GM12878 (cell line): Measurements from ENCODE around the gene ZFP64. TPM values are rescaled to one million over a fixed set of nuclear protein-coding genes. Genes with fewer than 3 reads are reported as not detected.

Source experiments
- ATAC-seq: fragments of 200-7000 bp; cut with Tn5 transposase; 3 replicates; pipeline ENCODE4 v1.9.1; 2020; ENCODE audit warnings: mild to moderate bottlenecking, moderate library complexity
- BruUV-seq: library from RNA; stranded (reverse); fragments of 400-500 nt; replicated peaks from 2 replicates; lab custom pipeline; 2021; lab: Mats Ljungman, UMichigan
- CTCF ChIA-PET: fragments of 300-600 bp; sonication (Branson Sonifier 250); formaldehyde crosslinking; extraction: SDS; loops from one replicate; lab custom pipeline; 2021; ENCODE audit warnings: inconsistent platforms; lab: Yijun Ruan, JAX
- POLR2A ChIA-PET: fragments of 350-600 bp; formaldehyde crosslinking; extraction: SDS; loops from one replicate; lab custom pipeline; 2021; ENCODE audit warnings: inconsistent platforms; lab: Charles Lee
- RAD21 ChIA-PET: fragments of 300-600 bp; sonication (Branson Sonifier 250); formaldehyde crosslinking; loops from one replicate; lab custom pipeline; 2023; ENCODE audit warnings: antibody characterized with exemption; ENCODE audit not compliant: unreplicated experiment; lab: Charles Lee
- SMC1A ChIA-PET: fragments of 300-600 bp; sonication (Branson Sonifier 250); formaldehyde crosslinking; loops from one replicate; lab custom pipeline; 2023; ENCODE audit not compliant: unreplicated experiment, uncharacterized antibody; lab: Charles Lee
- DNase-seq: peaks from one replicate; pipeline ENCODE4 v3.0.0-alpha.2; 2011; ENCODE audit warnings: low read depth, low spot score
- FAIRE-seq: peaks from 3 replicates; lab custom pipeline; 2011; peaks lifted over from hg19 to GRCh38; lab: Jason Lieb, UNC
- H2AFZ ChIP-seq: 2 replicates; pipeline ENCODE4 v1.6.0; 2011; ENCODE audit warnings: low read depth, low read length, control low read depth; ENCODE audit not compliant: control insufficient read depth
- H3K27ac ChIP-seq: 2 replicates; pipeline ENCODE4 v1.5.1; 2011; ENCODE audit warnings: control low read depth; ENCODE audit not compliant: control insufficient read depth, insufficient read depth
- H3K27me3 ChIP-seq, 2 experiments: replicated peaks in 1 of 2; 2 replicates each; pipeline versions ENCODE4 v1.6.0 to v1.6.1; 2011; ENCODE audit warnings: low read length in 1 of 2; ENCODE audit not compliant: control insufficient read depth in 2 of 2, insufficient read depth in 2 of 2
- H3K36me3 ChIP-seq, 2 experiments: 2 replicates each; pipeline ENCODE4 v1.5.1; 2011; ENCODE audit warnings: low read length in 1 of 2; ENCODE audit not compliant: control insufficient read depth in 2 of 2, insufficient read depth in 2 of 2
- H3K4me1 ChIP-seq: 2 replicates; pipeline ENCODE4 v1.6.1; 2011; ENCODE audit warnings: mild to moderate bottlenecking, low read length, moderate library complexity, mixed read lengths; ENCODE audit not compliant: control insufficient read depth, insufficient read depth
- H3K4me2 ChIP-seq: 2 replicates; pipeline ENCODE4 v1.6.0; 2011; ENCODE audit warnings: control low read depth; ENCODE audit not compliant: control insufficient read depth, insufficient read depth
- H3K4me3 ChIP-seq: fragments of 200-600 bp; sonication (generic); 2 replicates; pipeline ENCODE4 v1.5.1; 2016
- H3K79me2 ChIP-seq: 2 replicates; pipeline ENCODE4 v1.6.0; 2011; ENCODE audit warnings: low read length; ENCODE audit not compliant: control insufficient read depth, insufficient read depth
- H3K9ac ChIP-seq: 2 replicates; pipeline ENCODE4 v1.8.0; 2011; ENCODE audit warnings: low read length, control low read depth, mixed read lengths; ENCODE audit not compliant: control insufficient read depth, insufficient read depth
- H3K9me3 ChIP-seq: replicated peaks from 3 replicates; pipeline ENCODE4 v1.5.1; 2011; ENCODE audit warnings: mild to moderate bottlenecking, low read length; ENCODE audit not compliant: control insufficient read depth, insufficient read depth
- H4K20me1 ChIP-seq: 2 replicates; pipeline ENCODE4 v1.6.0; 2011; ENCODE audit not compliant: control insufficient read depth, insufficient read depth
- E4F1 ChIP-seq: fragments of 450-650 bp; IDR thresholded peaks from 2 replicates; pipeline ENCODE4 v1.6.1; 2018; ENCODE audit warnings: borderline replicate concordance, mild to moderate bottlenecking; ENCODE audit not compliant: partially characterized antibody
- IRF5 ChIP-seq: fragments of 450-650 bp; IDR thresholded peaks from 2 replicates; pipeline ENCODE4 v1.6.1; 2017; ENCODE audit warnings: borderline replicate concordance
- PAX8 ChIP-seq: fragments of 450-650 bp; IDR thresholded peaks from 2 replicates; pipeline ENCODE4 v1.6.1; 2017; ENCODE audit warnings: mild to moderate bottlenecking, moderate library complexity
- SMAD5 ChIP-seq: IDR thresholded peaks from 2 replicates; pipeline ENCODE4 v1.6.1; 2016; ENCODE audit warnings: antibody characterized with exemption, low read depth
- ZNF217 ChIP-seq: fragments of 450-650 bp; IDR thresholded peaks from 2 replicates; pipeline ENCODE4 v1.6.1; 2017; ENCODE audit warnings: antibody characterized with exemption, mild to moderate bottlenecking
- WGBS: methylation state at CpG from one replicate; pipeline ENCODE4 v1.1.6; 2016; ENCODE audit warnings: low lambda C conversion rate; ENCODE audit not compliant: insufficient replicate concordance, insufficient coverage; ENCODE audit errors: missing lambda C conversion rate; 5-methylcytosine and 5-hydroxymethylcytosine counted together
- in situ Hi-C: fragments of 300-500 bp; cut with MboI; formaldehyde crosslinking; loops from 9 replicates; pipeline ENCODE4 v1.14.3; 2018; ENCODE audit warnings: mixed read lengths
- intact Hi-C: fragments of 100-400 bp; cut with micrococcal nuclease; formaldehyde crosslinking; loops from one replicate; pipeline ENCODE4 v1.14.2; 2022; ENCODE audit not compliant: unreplicated experiment
- polyA plus RNA-seq, 11 experiments: library from polyadenylated mRNA; depleted of rRNA in 4 of 11; unstranded in 6 of 11; stranded (reverse) in 5 of 11; fragments of >200 nt; fragmentation: Nextera tagmentation in 4 of 11; fragmentation: Illumina TruSeq in 1 of 11; extraction: Ambion mirVana in 4 of 11; extraction: Trizol in 1 of 11; gene quantifications; 1 replicate in 1 of 11; 2 replicates in 10 of 11; pipeline versions ENCODE4 v1.2.1 to v1.2.3, GENCODE V29; 2011 to 2016; ENCODE audit warnings: inconsistent platforms in 2 of 11, missing spikeins in 2 of 11, low read depth in 1 of 11
- total RNA-seq, 4 experiments: library from RNA; depleted of rRNA in 3 of 4; stranded (reverse); fragments of >200 nt in 3 of 4; fragmentation: Illumina TruSeq in 1 of 4; extraction: Trizol in 1 of 4; gene quantifications; 2 replicates each; pipeline versions ENCODE4 v1.2.1 to v1.2.3, GENCODE V29; 2013 to 2021

Gene ZFP64
- total and polyA plus RNA-seq, 10 of the 15 experiments (the other 5 are each of a cell fraction or from before 2014, with no cell fraction given): 2.3 to 21.8 (median 11.8) TPM

GRCh38 chr20:52129611-52130010 is 62.0 kb downstream of the ZFP64 start:
- SMC1A ChIA-PET: interaction anchor here (0.8 to 1.7 kb wide), 3 partner anchors 16 to 254 kb away, joined by 3 to 10 read pairs (median 5); partner anchors contain the start of gene ZFP64

More at GRCh38 chr20:52129611-52130010, 62.0 kb downstream of the ZFP64 start:
- no peak for TF ChIP-seq PAX8
- TF ChIP-seq ZNF217: no peak
- no peak for TF ChIP-seq SMAD5
- TF ChIP-seq E4F1: no peak
- TF ChIP-seq IRF5: no peak
- ChIA-PET RAD21 (interaction anchor here (1.6 to 2.1 kb wide), 3 partner anchors 21 to 101 kb away, joined by 6 to 8 read pairs (median 7); no protein-coding TSS in a partner anchor), POLR2A (interaction anchor here (0.7 kb wide), 1 partner anchor 618 kb away, joined by 5 read pairs; no protein-coding TSS in a partner anchor), CTCF (interaction anchor here (0.6 to 3.2 kb wide), 18 partner anchors 7 to 1097 kb away, joined by 3 to 35 read pairs (median 10); no protein-coding TSS in a partner anchor)
- Histone ChIP-seq H3K4me1 (no peaks in the 10 kb centered on the region), H3K4me2 (no peak overlapping the region), H3K4me3 (no peak overlapping the region), H3K9ac (no peak overlapping the region), H3K79me2 (no peaks in the 10 kb centered on the region), H3K36me3 (no peaks in the 10 kb centered on the region; a peak in 1 of 4 replicates), H2AFZ (no peak overlapping the region), H3K27me3 (no peaks in the 10 kb centered on the region), H3K27ac (no peak overlapping the region), H3K9me3 (no peaks in the 10 kb centered on the region; the same call in 2 of the 3 replicates), H4K20me1 (no peaks in the 10 kb centered on the region)
- no peak for DNase-seq
- no peak for ATAC-seq
- no peak for FAIRE-seq
- 65% methylated on average over 5 of the region's 5 CpGs for WGBS
- in situ Hi-C loops (loop anchor here (5.0 kb wide), 1 partner anchor 253 kb away; no protein-coding TSS in a partner anchor), intact Hi-C loops (loop anchor here (2.0 to 5.0 kb wide), 2 partner anchors 21 to 63 kb away; partner anchors contain the start of gene ZFP64)
- BruUV-seq: no TSS peak
